HG02870 (cell line): ENCODE measurements around the gene DOP1B.

Experiments used
- ATAC-seq: cut with Tn5 transposase; IDR thresholded peaks from one replicate; pipeline ENCODE4 v1.9.1; 2021; ENCODE audit warnings: mild to moderate bottlenecking, moderate library complexity; ENCODE audit not compliant: unreplicated experiment

DOP1B gene

DNA sequence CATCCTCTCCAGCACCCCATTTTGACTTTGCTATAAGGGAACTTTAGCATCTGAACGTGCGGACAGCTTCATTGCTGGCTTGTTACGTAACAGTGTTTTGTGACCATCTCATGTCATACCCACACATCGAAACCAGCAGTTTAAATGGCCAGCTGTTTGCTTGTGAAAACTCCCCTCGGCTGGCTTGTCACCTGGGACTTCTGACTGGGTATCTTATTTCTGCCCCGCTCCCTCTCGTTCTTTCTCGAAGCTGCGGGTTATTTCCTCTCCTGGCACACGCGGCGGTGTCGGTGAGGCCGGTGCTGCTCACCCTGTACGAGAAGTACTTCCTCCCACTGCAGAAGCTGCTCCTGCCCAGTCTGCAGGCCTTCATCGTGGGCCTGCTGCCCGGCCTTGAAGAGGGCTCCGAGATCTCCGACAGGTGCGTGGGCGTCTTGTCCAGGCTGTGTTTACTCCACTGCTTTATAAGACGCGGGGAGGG lies 43.5 kb downstream of the DOP1B start:
- ATAC-seq: no peak

DNA sequence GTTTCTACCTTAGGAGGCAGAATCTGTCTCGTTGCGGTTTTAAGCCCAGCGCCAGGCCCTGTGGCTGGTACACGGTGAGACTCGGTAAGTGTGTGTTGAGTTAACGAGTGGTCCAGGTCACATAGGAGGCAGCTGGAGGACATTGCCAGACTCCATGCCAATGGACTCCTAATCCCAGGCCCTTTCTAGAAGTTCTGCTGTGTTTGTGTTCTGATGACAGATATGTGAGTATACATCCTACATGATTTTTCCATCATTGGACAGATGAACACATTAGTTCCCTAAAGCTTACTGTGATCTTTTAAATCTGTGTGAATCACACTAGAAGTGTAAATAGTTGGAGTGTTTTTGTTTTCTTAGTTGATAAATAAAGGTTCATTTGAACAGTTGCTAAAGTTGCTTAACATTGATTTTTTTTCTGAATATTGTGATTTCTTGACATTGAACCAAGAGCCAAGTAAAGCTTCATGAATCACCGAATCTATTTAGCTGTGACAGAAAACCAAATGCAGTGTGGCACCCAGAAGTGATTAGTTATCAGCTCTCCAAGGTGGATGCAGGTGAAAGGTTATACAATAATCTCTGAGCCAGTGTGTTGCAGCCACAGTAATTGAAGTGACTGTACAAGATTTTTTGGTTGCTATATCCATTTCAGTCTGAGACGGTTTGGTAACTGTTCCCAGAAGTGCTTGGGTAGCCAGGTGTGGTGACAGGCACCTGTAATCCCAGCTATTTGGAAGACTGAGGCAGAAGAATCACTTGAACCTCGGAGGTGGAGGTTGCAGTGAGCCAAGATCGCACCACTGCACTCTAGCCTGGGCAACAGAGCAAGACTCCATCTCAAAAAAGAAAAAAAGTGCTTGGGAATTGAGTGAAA lies 46.3 kb downstream of the DOP1B start:
- ATAC-seq: no peak

DNA sequence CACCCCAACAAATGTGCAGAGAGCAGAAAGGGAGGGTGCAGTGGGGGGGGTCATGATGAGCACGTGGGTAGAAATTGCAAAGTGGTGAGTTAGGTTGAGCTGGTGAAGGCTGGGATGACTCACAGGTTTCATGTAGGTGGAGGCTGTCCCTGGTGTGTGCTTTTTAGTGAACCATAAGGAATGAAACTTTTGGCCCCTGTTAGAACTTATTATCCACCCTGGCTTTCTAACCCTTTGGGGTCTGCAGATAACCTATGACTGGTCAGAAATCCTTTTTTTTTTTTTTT lies 46.9 kb downstream of the DOP1B start:
- peak; percentile 55 for ATAC-seq

DNA sequence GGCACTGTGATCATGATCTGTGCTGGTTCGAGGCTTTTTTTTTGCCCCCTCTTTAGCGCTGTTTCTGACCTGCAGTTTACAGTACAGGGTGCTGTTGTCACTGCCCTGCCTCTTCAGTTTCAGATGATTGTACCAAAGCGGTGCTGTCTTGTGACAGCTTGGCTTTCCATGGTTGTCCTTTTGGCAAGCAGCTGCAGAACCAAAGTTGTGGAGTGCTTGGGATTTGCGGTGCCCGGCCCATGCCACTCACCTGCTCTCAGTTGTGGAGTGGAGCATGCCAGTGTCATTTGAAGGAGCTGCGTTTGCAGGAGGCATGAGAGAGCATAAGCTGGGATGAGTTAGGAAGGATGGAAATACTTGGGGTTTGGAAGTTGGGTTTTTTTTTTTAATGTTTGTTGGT lies 48.4 kb downstream of the DOP1B start:
- ATAC-seq: no peak

DNA sequence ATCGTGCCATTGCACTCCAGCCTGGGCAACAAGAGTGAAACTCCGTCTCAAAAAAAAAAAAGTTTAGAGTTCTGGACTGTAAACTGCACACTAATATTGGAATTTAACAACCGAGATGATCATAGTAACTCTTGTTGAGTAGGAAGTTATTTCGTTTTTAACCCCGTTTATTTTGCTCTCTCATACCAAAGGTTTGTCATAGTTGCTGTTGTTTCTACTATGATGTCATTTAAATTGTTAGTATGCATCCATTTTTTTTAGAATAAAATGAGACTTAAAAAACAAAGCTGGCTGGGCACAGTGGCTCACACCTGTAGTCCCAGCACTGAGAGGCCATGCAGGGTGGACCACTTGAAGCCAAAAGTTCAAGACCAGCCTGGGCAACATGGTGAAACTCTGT lies 49.3 kb downstream of the DOP1B start:
- ATAC-seq: no peak
